C4-2B (cell line): ENCODE measurements around the gene HLCS.

Experiments used
- ZFX ChIP-seq: fragments of 450-650 bp; IDR thresholded peaks from 2 replicates; pipeline ENCODE4 v1.6.1; 2017
- TF ChIP-seq, protein P1 (sequence below): fragments of 450-650 bp; conservative IDR thresholded peaks from 2 replicates; pipeline ENCODE4 v1.5.1; 2017; ENCODE audit warnings: mild to moderate bottlenecking

DNA sequence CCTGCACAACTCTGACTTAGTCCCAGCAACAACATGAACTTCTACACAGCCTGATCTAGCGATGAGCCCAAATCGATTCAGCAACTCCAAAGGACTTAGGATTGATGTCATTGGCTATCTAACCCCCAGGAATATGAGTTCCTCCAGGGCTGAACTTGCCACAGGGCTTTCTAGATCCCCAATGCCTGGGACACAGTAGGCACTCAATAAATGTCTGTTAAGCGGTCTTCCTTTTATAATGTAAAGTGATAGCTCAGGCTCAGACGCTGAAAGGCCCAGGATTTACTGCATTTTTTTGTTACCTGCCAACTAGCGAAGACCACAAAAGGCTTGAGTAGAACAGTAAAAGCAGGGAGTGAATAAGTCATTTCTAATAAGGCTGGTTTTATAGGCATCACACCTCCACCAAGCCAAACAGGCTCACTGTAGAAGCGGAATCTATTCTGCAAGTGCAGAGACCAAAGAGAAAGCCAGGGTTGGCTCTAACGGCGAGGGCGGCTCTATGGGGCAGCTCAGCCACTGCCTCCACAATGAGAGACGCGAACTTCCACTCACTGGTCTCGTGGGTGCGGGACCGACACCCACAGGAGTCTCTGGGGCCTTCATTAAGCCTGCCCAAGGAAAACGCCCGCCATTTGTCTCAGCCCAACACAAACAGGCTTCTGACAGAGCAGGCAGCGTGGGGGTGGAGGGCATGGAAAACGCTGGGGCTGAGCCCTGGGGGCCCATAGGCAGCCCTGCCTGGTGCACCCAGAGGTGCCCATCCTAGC lies 52.0 kb downstream of the HLCS start:
- TF ChIP-seq, protein P1, sequence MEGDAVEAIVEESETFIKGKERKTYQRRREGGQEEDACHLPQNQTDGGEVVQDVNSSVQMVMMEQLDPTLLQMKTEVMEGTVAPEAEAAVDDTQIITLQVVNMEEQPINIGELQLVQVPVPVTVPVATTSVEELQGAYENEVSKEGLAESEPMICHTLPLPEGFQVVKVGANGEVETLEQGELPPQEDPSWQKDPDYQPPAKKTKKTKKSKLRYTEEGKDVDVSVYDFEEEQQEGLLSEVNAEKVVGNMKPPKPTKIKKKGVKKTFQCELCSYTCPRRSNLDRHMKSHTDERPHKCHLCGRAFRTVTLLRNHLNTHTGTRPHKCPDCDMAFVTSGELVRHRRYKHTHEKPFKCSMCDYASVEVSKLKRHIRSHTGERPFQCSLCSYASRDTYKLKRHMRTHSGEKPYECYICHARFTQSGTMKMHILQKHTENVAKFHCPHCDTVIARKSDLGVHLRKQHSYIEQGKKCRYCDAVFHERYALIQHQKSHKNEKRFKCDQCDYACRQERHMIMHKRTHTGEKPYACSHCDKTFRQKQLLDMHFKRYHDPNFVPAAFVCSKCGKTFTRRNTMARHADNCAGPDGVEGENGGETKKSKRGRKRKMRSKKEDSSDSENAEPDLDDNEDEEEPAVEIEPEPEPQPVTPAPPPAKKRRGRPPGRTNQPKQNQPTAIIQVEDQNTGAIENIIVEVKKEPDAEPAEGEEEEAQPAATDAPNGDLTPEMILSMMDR, result no peak
- no peak for TF ChIP-seq ZFX
